ENCODE results near the gene HOXD1. TPM values are rescaled to one million over a fixed set of nuclear protein-coding genes. Genes with fewer than 3 reads are reported as not detected.

Gene HOXD1
- not detected in 2 replicates for total RNA-seq (2022)
- Bru-seq, nascent RNA, result not detected
- BruChase-seq, experiment 1, labeled RNA remaining after a 6-hour chase, result not detected
- BruChase-seq, experiment 2, labeled RNA remaining after a 2-hour chase, result not detected
- long read RNA-seq, result 0 reads

- Mint-ChIP-seq H3K4me3 (ENCODE audit: low read depth, unreplicated experiment) (peak within 1 kb of the TSS; percentile 61), H3K27ac (ENCODE audit: unreplicated experiment) (no peak within 1 kb of the TSS), H3K9me3 (ENCODE audit: low read depth, unreplicated experiment) (no peaks in the 10 kb centered on the region), H3K36me3 (ENCODE audit: insufficient read depth, unreplicated experiment) (peaks cover 9% of the 10 kb centered on the region), H3K27me3 (ENCODE audit: unreplicated experiment) (peaks cover 10% of the 10 kb centered on the region), H3K4me1 (ENCODE audit: low read depth, unreplicated experiment) (no peaks in the 10 kb centered on the region)
- CTCF ChIA-PET, result no interaction called here
- peak; percentile 18 for DNase-seq
- intact Hi-C loops (cut with micrococcal nuclease; ENCODE audit: unreplicated experiment), result no loop called here
- TF ChIP-seq CTCF (IDR thresholded peaks at IDR 0.05; ENCODE audit: unreplicated experiment), result no peak
- no TSS peak for BruUV-seq (replicated peaks)
These were observed at the start of gene HOXD1 for GRCh38 chr2:176187899-176188773. Gene HOXD1, plus strand, starts transcription at chr2:176188668. Its CDS starts 134 bp downstream, at chr2:176188802.

- no peaks in the 10 kb centered on the region for H3K36me3 Mint-ChIP-seq (ENCODE audit: insufficient read depth, unreplicated experiment)
- no peaks in the 10 kb centered on the region for H3K27me3 Mint-ChIP-seq (ENCODE audit: unreplicated experiment)
- no peak overlapping the region for H3K4me3 Mint-ChIP-seq (ENCODE audit: low read depth, unreplicated experiment)
- intact Hi-C loops (cut with micrococcal nuclease; ENCODE audit: unreplicated experiment), result no loop called here
- H3K27ac Mint-ChIP-seq (ENCODE audit: unreplicated experiment), result no peak overlapping the region
- no TSS peak for BruUV-seq (replicated peaks)
- no peaks in the 10 kb centered on the region for H3K9me3 Mint-ChIP-seq (ENCODE audit: low read depth, unreplicated experiment)
- DNase-seq, result no peak
- CTCF ChIA-PET, result interaction anchor here (1.2 to 3.3 kb wide), 3 partner anchors 8 to 515 kb away, joined by 3 to 87 read pairs (median 4); no protein-coding TSS in a partner anchor
- TF ChIP-seq CTCF (IDR thresholded peaks at IDR 0.05; ENCODE audit: unreplicated experiment), result no peak
- H3K4me1 Mint-ChIP-seq (ENCODE audit: low read depth, unreplicated experiment), result no peaks in the 10 kb centered on the region
These were observed 49.4 kb upstream of the HOXD1 start for GRCh38 chr2:176138923-176139660.

GRCh38 chr2:176139661-176140512, 48.6 kb upstream of the HOXD1 start:
- intact Hi-C loops (cut with micrococcal nuclease; ENCODE audit: unreplicated experiment), result loop anchor here (1.0 to 5.0 kb wide), 6 partner anchors 132 to 513 kb away; no protein-coding TSS in a partner anchor
- H3K4me1 Mint-ChIP-seq (ENCODE audit: low read depth, unreplicated experiment), result no peaks in the 10 kb centered on the region
- no peaks in the 10 kb centered on the region for H3K36me3 Mint-ChIP-seq (ENCODE audit: insufficient read depth, unreplicated experiment)
- no peaks in the 10 kb centered on the region for H3K9me3 Mint-ChIP-seq (ENCODE audit: low read depth, unreplicated experiment)
- peak overlapping the region; percentile 70 for H3K4me3 Mint-ChIP-seq (ENCODE audit: low read depth, unreplicated experiment)
- TF ChIP-seq CTCF (IDR thresholded peaks at IDR 0.05; ENCODE audit: unreplicated experiment), result no peak
- no TSS peak for BruUV-seq (replicated peaks)
- no peak overlapping the region for H3K27ac Mint-ChIP-seq (ENCODE audit: unreplicated experiment)
- DNase-seq, result no peak
- CTCF ChIA-PET, result interaction anchor here (0.6 to 3.3 kb wide), 12 partner anchors 9 to 514 kb away, joined by 3 to 87 read pairs (median 5); no protein-coding TSS in a partner anchor
- no peaks in the 10 kb centered on the region for H3K27me3 Mint-ChIP-seq (ENCODE audit: unreplicated experiment)
